A172 (cell line): Measurements from ENCODE around the gene CD160. TPM values are rescaled to one million over a fixed set of nuclear protein-coding genes. Genes with fewer than 3 reads are reported as not detected.
A peak's percentile ranks its signal among the peaks of the same experiment; 100 is the strongest.
"Not testable (repeated sequence)": the region's sequence is repeated elsewhere in the genome, so short reads cannot be mapped to it uniquely, and the experiment has no call there.

ENCODE experiments used
- DNase-seq: peaks from one replicate; pipeline ENCODE4 v3.0.0-alpha.2; 2015; ENCODE audit warnings: low spot score
- total RNA-seq: library from RNA; depleted of rRNA; stranded (reverse); fragments of >200 nt; shearing (Covaris generic); gene quantifications from 2 replicates; pipeline ENCODE4 v1.2.3, GENCODE V29; 2014

Gene CD160
- total RNA-seq, 1 experiment from 2014 or later, result not detected

GRCh38 chr1:145710291-145711027 is 8.8 kb upstream of the CD160 start:
- DNase-seq, result no peak

GRCh38 chr1:145711213-145711651 is 8.1 kb upstream of the CD160 start:
- peak; percentile 48 for DNase-seq

GRCh38 chr1:145714524-145715111 is 4.7 kb upstream of the CD160 start:
- DNase-seq, result no peak

- no peak for DNase-seq
Observed at GRCh38 chr1:145716641-145717345, 2.5 kb upstream of the CD160 start.

- DNase-seq, result no peak
Observed at GRCh38 chr1:145717833-145718232, 1.5 kb upstream of the CD160 start.

- not testable (repeated sequence) for DNase-seq
Observed at GRCh38 chr1:145718465-145718864, 834 bp upstream of the CD160 start.

- DNase-seq, result peak; percentile 90
Observed at GRCh38 chr1:145720556-145720877, 1.2 kb downstream of the CD160 start.

- peak; percentile 66 for DNase-seq
Observed at GRCh38 chr1:145720878-145721671, 1.8 kb downstream of the CD160 start.

- not testable (repeated sequence) for DNase-seq
Observed at GRCh38 chr1:145726193-145726592, 6.9 kb downstream of the CD160 start.

- no peak for DNase-seq
Observed at GRCh38 chr1:145729196-145729595, 9.9 kb downstream of the CD160 start.

GRCh38 chr1:145729666-145730436 is 10.6 kb downstream of the CD160 start:
- no peak for DNase-seq

- DNase-seq, result no peak
Observed at GRCh38 chr1:145730467-145730866, 11.2 kb downstream of the CD160 start.

- no peak for DNase-seq
Observed at GRCh38 chr1:145730900-145731299, 11.6 kb downstream of the CD160 start.

- no peak for DNase-seq
Observed at GRCh38 chr1:145736191-145736590, 16.9 kb downstream of the CD160 start.

GRCh38 chr1:145740269-145740668 is 21.0 kb downstream of the CD160 start:
- DNase-seq, result peak; percentile 47

- DNase-seq, result no peak
Observed at GRCh38 chr1:145747398-145748247, 28.3 kb downstream of the CD160 start.

GRCh38 chr1:145750426-145750825 is 31.1 kb downstream of the CD160 start:
- DNase-seq, result no peak

- peak; percentile 88 for DNase-seq
Observed at GRCh38 chr1:145751491-145752037, 32.3 kb downstream of the CD160 start.

- no peak for DNase-seq
Observed at GRCh38 chr1:145757420-145757819, 38.1 kb downstream of the CD160 start.

- DNase-seq, result no peak
Observed at GRCh38 chr1:145758116-145758515, 38.8 kb downstream of the CD160 start.
